PC-9 (cell line): Measurements from ENCODE around the gene TBC1D2B.

Experiments used
- EZH2 ChIP-seq: fragments of 200-600 bp; sonication (generic); IDR thresholded peaks from 2 replicates; pipeline ENCODE4 v1.8.0; 2017; ENCODE audit warnings: antibody characterized with exemption, low read depth
- TF ChIP-seq, protein P1 (sequence below): fragments of 200-600 bp; sonication (generic); conservative IDR thresholded peaks from 2 replicates; pipeline ENCODE4 v1.6.1; 2017; ENCODE audit warnings: mixed run types, antibody characterized with exemption, mild to moderate bottlenecking, moderate library complexity

DNA sequence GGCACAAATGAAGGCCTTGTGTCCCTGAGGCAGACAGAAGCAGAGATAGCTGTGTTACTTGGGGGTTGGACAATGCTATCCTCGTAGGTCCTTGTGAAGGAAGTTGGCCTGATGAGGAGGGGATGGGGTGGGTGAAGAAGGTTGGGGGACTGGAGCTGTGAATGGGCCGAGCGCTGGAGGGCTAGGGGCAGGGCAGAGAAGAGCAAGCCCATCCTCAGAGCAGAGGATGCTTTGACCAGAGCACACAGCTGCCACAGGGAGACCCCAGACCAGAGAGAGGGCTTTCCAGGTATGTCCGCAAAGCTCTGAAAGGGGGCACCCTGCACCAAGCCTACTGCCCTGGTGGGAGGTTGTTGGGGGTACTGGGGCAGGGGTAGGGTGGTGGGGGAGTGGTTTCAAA, 5.7 kb upstream of the TBC1D2B start:
- TF ChIP-seq, protein P1, sequence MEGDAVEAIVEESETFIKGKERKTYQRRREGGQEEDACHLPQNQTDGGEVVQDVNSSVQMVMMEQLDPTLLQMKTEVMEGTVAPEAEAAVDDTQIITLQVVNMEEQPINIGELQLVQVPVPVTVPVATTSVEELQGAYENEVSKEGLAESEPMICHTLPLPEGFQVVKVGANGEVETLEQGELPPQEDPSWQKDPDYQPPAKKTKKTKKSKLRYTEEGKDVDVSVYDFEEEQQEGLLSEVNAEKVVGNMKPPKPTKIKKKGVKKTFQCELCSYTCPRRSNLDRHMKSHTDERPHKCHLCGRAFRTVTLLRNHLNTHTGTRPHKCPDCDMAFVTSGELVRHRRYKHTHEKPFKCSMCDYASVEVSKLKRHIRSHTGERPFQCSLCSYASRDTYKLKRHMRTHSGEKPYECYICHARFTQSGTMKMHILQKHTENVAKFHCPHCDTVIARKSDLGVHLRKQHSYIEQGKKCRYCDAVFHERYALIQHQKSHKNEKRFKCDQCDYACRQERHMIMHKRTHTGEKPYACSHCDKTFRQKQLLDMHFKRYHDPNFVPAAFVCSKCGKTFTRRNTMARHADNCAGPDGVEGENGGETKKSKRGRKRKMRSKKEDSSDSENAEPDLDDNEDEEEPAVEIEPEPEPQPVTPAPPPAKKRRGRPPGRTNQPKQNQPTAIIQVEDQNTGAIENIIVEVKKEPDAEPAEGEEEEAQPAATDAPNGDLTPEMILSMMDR: no peak
- TF ChIP-seq EZH2: no peak
